HG02870 (cell line): Measurements from ENCODE around the gene BRMS1.
A peak's percentile ranks its signal among the peaks of the same experiment; 100 is the strongest.
"Not testable (repeated sequence)": the region's sequence is repeated elsewhere in the genome, so short reads cannot be mapped to it uniquely, and the experiment has no call there.

Experiments
- ATAC-seq: cut with Tn5 transposase; IDR thresholded peaks from one replicate; pipeline ENCODE4 v1.9.1; 2021; ENCODE audit warnings: mild to moderate bottlenecking, moderate library complexity; ENCODE audit not compliant: unreplicated experiment

BRMS1 gene

DNA sequence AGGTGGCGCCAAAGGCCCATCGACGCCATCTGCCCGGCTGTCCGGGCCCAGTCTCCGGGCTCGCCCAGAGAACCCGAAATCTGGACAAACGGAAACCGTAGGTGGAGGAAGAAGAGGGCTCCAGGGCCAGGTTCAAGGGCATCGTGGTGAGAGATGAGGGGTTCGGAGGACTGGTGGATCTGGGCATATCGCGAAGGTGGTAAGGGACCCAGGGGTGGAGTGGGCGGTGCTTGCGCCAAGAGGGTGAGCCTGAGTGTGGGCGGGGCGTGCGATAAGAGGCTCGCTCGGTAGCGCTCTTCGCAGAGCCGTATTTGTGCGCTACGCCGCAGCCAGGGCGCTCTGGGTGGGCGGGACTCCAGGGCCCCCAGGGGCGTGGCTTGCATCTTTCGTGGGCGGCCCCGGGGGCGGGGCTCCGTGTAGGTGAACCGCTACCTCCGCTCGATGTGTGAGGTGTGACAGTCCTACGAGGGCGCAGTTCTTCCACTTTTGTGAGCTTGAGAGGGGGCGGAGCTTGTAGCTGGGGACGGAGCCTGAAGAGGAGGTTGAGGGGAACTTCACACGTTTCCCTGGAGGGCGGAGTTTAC is 32.8 kb downstream of the BRMS1 start:
- ATAC-seq, result peak; percentile 62

GRCh38 chr11:66311470-66311964 is 33.4 kb downstream of the BRMS1 start:
- no peak for ATAC-seq

- not testable (repeated sequence) for ATAC-seq
These were observed 34.0 kb downstream of the BRMS1 start for GRCh38 chr11:66310803-66311440.

GRCh38 chr11:66310324-66310723 is 34.6 kb downstream of the BRMS1 start:
- ATAC-seq, result no peak

- no peak for ATAC-seq
These were observed 35.4 kb downstream of the BRMS1 start for GRCh38 chr11:66309475-66309874.

DNA sequence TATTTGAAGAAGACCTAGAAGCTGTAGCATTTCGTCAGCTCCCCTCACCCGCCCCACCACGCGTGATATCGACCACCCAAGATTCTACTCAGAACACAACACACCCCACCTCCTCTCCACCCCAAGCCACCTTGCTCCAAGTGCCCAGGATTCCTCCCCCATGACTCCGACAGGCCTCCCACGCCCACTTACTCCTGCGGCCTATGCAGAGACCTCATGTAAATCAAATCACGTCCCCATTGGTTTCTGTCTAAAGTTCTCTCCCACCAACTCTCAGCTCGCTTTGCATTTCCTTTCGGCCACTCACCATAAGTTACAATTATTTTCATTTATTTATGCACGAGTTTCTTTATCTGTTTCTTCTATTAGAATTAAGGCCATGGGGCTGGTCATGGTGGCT is 42.2 kb downstream of the BRMS1 start:
- ATAC-seq, result no peak

GRCh38 chr11:66299186-66299585 is 45.7 kb downstream of the BRMS1 start:
- ATAC-seq, result no peak

- no peak for ATAC-seq
These were observed 47.3 kb downstream of the BRMS1 start for GRCh38 chr11:66297610-66298009.

DNA sequence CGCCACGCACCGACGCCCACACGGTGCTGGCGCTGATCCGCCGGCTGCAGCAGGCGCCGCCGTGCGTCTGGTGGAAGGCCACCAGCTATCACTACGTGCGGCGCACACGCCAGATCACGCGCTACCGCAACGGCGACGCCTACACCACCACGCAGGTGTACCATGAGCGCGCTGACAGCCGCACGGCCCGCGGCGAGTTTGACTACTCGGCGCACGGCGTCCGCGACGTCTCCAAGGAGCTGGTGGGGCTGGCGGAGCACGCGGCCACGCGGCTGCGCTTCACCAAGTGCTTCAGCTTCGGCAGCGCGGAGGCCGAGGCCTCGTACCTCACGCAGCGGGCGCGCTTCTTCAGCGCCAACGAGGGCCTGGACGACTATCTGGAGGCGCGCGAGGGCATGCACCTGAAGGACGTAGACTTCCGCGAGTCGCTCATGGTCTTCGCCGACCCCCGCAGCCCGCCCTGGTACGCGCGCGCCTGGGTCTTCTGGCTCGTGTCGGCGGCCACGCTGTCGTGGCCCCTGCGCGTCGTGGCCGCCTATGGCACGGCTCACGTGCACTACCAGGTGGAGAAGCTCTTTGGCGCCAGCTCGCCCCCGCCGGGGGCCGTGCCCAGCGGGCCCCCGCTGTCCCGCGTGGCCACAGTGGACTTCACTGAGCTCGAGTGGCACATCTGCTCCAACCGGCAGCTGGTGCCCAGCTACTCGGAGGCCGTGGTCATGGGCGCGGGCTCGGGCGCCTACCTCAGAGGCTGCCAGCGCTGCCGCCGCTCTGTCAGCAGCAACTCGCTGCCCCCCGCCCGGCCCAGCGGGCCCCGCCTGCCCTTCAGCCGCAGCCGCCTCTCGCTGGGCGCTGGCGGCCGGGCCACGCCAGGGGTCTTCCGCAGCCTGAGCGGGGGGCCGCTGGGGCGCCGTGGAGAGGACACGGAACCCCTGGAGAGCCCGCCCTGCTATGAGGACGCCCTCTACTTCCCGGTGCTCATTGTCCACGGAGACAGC is 50.0 kb downstream of the BRMS1 start:
- ATAC-seq, result no peak

DNA sequence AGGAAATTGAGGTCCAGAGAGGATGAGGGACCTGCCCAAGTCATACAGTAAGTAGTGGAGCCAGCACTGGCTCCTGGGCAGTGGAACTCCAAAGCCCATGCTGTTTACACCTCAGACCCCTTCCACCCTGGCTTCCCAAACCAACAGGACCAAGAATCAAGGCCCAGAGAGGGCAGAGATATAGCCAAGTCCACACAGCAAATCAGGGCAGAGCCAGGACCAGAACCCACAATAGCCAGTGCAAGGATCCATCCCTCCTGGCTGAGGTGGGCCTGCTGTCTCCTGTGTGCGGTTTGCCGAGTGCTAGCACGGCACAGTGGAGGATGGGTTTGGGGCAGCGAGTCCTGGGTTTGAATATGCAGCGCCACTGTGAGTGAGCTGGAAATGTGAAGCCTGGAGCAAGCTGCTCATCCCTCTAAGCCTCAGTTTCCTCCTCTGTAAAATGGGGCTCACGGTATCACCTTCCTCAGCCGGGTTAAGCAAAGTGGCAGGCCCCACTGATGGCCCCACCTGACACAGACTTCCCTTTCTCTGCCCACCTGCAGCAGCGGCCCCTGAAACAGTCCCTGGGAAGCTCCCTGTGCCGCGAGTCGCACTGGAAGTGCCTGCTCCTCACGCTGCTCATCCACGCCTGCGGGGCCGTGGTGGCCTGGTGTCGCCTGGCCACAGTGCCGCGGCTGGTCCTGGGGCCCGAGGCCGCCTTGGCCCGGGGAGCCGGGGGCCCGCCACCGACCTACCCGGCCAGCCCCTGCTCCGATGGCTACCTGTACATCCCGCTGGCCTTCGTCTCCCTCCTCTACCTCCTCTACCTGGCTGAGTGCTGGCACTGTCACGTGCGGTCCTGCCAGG is 50.9 kb downstream of the BRMS1 start:
- ATAC-seq, result no peak

DNA sequence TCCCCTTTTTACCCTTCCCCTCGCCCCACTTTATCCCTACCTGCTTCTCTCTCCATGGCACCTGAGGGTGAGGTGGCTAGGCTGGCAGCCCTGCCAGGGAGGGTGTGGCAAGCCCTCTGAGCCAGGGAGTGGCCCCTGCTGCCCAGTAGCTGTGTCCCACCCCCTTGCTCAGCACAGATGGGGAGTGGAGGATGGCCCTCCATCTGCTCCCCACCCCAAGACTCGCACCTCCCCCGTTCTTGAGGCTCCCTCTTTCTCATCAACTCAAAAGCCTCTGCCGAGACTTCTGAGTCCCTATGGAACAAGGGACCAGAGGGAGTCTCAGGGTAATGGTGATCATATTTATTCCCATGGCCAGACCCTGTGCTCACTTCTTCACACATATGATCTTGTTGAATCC is 51.6 kb downstream of the BRMS1 start:
- no peak for ATAC-seq

DNA sequence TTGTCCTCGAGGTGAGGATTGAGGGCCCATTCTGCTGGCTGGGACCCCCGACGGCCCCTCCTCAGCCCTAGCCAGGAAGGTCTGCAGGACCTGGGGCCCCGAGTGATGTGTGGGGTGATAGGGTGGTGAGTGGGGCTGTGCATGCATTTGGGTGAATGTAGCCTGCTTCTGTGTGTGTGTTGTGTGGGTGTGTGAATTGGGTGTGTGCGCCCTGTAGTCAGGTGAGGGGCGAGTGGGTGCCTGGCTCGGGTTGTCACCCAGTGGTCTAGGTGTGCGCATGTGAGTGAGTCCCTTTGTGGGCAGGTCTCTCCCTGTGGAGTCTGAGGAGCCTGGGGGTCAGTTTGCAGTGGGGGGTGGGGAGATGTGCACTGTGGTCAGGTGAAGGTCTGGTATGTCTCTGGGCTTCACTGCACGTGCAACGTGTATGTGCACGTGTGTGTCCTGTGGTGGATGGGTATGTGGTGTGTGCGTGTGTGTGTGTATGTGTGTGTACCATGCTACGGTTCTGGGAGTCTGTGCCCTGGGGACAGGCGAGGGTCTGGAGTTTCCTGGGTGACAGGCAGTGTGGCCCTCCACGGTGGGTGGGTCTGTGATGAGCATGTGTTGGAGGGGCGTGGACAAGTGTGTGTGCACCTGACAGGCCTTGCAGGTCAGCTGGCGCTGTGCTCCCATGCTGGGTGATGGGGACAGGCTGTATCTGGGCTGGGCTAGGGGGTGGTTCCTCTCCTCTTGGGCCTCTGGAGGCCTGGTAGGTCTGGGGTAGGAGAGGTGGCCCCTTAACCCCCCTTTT is 52.2 kb downstream of the BRMS1 start:
- no peak for ATAC-seq

- ATAC-seq, result no peak
These were observed 53.0 kb downstream of the BRMS1 start, which contains the start of gene TMEM151A for GRCh38 chr11:66291706-66292542. TMEM151A (plus strand) TSS chr11:66291894; CDS start chr11:66292014, 120 bp downstream.

DNA sequence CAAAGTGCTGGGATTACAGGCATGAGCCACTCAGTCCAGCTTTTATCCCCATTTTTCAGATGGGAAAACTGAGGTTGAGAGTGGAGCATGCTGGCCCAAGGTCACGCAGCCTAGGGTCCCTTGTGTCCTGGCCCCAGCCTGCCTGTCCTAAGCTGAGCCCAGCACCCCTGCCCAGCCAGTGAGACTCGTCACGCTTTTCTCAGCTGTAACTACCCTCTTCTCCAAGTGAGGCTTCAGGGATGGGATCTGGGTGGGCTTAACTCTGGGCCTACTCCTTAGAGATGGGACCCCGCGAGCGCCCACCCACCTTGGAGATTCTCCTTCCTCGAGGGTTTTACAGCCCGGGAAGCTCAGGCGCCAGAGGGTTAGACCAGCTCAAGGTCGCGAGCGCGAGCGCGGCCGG is 53.6 kb downstream of the BRMS1 start:
- no peak for ATAC-seq

DNA sequence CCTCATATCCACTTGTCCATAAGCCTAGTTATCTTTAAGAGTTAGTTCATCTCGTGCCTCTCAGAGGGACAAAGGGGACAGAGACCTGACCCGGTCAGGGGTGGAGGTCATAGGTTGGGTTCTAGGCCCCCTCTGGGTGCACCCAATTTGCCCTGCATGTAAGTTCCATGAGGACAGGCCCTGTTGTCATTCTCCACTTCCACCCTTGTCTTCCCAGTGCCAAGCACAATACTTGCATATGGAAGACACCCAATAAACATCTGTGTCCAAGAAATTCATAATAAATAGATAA is 54.6 kb downstream of the BRMS1 start:
- no peak for ATAC-seq

- peak; percentile 39 for ATAC-seq
These were observed 55.2 kb downstream of the BRMS1 start for GRCh38 chr11:66289548-66290329.

DNA sequence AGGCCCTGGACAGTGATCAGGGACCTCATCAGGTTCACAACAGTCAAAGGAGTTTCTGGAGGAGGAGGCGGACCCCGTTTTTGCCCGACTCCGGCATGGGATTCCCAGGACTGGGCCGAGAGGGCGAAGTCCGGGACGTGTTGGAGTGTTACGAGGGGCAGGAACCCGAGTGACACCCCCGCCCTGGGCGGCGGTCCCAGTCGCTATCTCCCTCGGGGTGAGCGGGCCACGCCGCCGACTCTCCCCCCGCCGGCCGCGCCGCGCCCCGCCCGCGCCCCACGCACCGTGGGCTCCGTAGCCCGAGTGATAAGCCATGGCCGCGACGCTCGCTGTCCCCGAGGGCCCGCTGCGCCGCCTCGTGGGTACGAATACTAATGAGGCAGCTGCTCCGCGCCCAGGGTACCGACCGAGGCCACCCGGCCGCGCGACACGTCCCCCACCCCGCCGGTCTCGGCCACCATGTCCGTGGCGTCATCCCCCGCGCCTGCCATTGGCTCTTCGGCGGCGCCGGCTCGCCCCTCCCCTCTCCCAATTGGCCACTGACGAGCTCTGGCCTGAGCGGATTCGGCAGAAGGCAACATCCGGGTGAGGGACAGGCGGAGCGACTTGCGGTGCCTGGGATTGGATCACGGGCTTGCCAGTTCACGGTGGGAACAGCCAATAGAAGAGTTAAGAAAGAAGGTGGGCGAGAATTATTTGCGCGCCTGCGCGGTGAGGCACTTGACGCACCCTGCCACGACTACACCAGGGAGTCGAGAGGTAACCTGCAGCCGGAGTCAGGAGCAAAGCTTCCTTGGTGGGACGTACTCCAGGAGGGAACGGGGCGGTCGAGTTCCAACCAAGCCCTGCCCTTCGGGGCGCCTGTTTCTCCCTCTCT is 56.0 kb downstream of the BRMS1 start, which contains the start of gene YIF1A:
TSS of gene YIF1A (minus strand) at position 473 of the 877 bp plus-strand sequence. CDS start at position 315, 158 bp downstream.
- ATAC-seq, result peak; percentile 95
